Gastrocnemius medialis (tissue), 4 donors: Measurements from ENCODE around the gene IGLL5. TPM values are rescaled to one million over a fixed set of nuclear protein-coding genes. Genes with fewer than 3 reads are reported as not detected.

Experiments used
- ATAC-seq, 2 donors: fragments of 150-250 bp; one replicate each; pipeline ENCODE4 v1.9.1; 2016
- DNase-seq, 2 donors: peaks; one replicate each; pipeline ENCODE4 v3.0.0-alpha.2; 2019
- H3K27ac ChIP-seq, 4 donors: fragments of 200-600 bp; sonication (generic); 1 replicate in 1 of 4; 2 replicates in 3 of 4; pipeline ENCODE4 v1.5.1; 2016 to 2018; ENCODE audit warnings: mild to moderate bottlenecking in 2 of 4, moderate library complexity in 1 of 4
- H3K27me3 ChIP-seq, 3 donors: fragments of 200-600 bp; sonication (generic) in 2 of 3; 1 replicate in 1 of 3; 2 replicates in 2 of 3; pipeline versions ENCODE4 v1.5.1 to v1.6.0; 2016 to 2019; ENCODE audit warnings: mild to moderate bottlenecking in 1 of 3, moderate library complexity in 1 of 3
- H3K36me3 ChIP-seq, 2 donors: fragments of 200-600 bp; sonication (generic) in 1 of 2; one replicate each; pipeline ENCODE4 v1.5.1; 2017 to 2018
- H3K4me1 ChIP-seq, 2 donors: fragments of 200-600 bp; sonication (generic) in 1 of 2; one replicate each; pipeline ENCODE4 v1.5.1; 2016 to 2017; ENCODE audit warnings: mild to moderate bottlenecking in 2 of 2
- H3K4me3 ChIP-seq, 4 donors: fragments of 200-600 bp; sonication (generic) in 3 of 4; 1 replicate in 1 of 4; 2 replicates in 3 of 4; pipeline ENCODE4 v1.5.1; 2016 to 2019; ENCODE audit warnings: mild to moderate bottlenecking in 2 of 4
- H3K9me3 ChIP-seq, 3 donors: fragments of 200-600 bp; sonication (generic) in 2 of 3; 1 replicate in 1 of 3; 2 replicates in 2 of 3; pipeline ENCODE4 v1.5.1; 2016 to 2019
- POLR2A ChIP-seq, 2 donors: fragments of 450-650 bp; IDR thresholded peaks; one replicate each; pipeline ENCODE4 v1.6.1; 2017; ENCODE audit warnings: antibody characterized with exemption in 2 of 2, mild to moderate bottlenecking in 2 of 2, moderate library complexity in 2 of 2
- in situ Hi-C, 4 donors: fragments of 200-750 bp; cut with MboI; loops; one replicate each; pipeline versions ENCODE4 v1.15.0 to v1.8.0; 2017; ENCODE audit warnings: low sequenced_read_pairs in 4 of 4
- intact Hi-C: fragments of 100-400 bp; cut with DNase I; formaldehyde crosslinking; loops from one replicate; pipeline ENCODE4 v1.15.1; 2023; ENCODE audit warnings: low total_unique reads
- total RNA-seq, 4 donors: library from RNA; depleted of rRNA; stranded (reverse); fragments of >200 nt; gene quantifications; one replicate each; pipeline versions ENCODE4 v1.1.0 to v1.2.3, GENCODE V29; 2016
- TF ChIP-seq, protein P1 (sequence below), 5 experiments: fragments of 450-650 bp in 3 of 5; fragments of 200-600 bp in 2 of 5; sonication (generic) in 2 of 5; IDR thresholded peaks in 4 of 5; conservative IDR thresholded peaks in 1 of 5; 1 replicate in 4 of 5; 2 replicates in 1 of 5; pipeline ENCODE4 v1.5.1; 2016 to 2019; ENCODE audit warnings: antibody characterized with exemption in 5 of 5, mild to moderate bottlenecking in 3 of 5, moderate library complexity in 3 of 5

IGLL5 gene
- total RNA-seq, 4 donors from 2014 or later: 0.49 TPM; not detected in 3

GRCh38 chr22:22923930-22924329 is 36.3 kb downstream of the IGLL5 start:
- ATAC-seq (no peak), DNase-seq (no peak)
- H3K4me1 ChIP-seq: no peaks in the 10 kb centered on the region
- H3K27me3 ChIP-seq: no peaks in the 10 kb centered on the region
- intact Hi-C loops: no loop called here
- TF ChIP-seq POLR2A (IDR thresholded peaks at IDR 0.05): no peak
- TF ChIP-seq, protein P1, sequence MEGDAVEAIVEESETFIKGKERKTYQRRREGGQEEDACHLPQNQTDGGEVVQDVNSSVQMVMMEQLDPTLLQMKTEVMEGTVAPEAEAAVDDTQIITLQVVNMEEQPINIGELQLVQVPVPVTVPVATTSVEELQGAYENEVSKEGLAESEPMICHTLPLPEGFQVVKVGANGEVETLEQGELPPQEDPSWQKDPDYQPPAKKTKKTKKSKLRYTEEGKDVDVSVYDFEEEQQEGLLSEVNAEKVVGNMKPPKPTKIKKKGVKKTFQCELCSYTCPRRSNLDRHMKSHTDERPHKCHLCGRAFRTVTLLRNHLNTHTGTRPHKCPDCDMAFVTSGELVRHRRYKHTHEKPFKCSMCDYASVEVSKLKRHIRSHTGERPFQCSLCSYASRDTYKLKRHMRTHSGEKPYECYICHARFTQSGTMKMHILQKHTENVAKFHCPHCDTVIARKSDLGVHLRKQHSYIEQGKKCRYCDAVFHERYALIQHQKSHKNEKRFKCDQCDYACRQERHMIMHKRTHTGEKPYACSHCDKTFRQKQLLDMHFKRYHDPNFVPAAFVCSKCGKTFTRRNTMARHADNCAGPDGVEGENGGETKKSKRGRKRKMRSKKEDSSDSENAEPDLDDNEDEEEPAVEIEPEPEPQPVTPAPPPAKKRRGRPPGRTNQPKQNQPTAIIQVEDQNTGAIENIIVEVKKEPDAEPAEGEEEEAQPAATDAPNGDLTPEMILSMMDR (IDR thresholded peaks at IDR 0.05 in 4 of 5, conservative IDR thresholded peaks at IDR 0.05 in 1 of 5): no peak
- H3K36me3 ChIP-seq: no peaks in the 10 kb centered on the region
- no peaks in the 10 kb centered on the region for H3K9me3 ChIP-seq
- no peak overlapping the region for H3K27ac ChIP-seq
- in situ Hi-C loops: no loop called here
- H3K4me3 ChIP-seq: no peak overlapping the region

DNA sequence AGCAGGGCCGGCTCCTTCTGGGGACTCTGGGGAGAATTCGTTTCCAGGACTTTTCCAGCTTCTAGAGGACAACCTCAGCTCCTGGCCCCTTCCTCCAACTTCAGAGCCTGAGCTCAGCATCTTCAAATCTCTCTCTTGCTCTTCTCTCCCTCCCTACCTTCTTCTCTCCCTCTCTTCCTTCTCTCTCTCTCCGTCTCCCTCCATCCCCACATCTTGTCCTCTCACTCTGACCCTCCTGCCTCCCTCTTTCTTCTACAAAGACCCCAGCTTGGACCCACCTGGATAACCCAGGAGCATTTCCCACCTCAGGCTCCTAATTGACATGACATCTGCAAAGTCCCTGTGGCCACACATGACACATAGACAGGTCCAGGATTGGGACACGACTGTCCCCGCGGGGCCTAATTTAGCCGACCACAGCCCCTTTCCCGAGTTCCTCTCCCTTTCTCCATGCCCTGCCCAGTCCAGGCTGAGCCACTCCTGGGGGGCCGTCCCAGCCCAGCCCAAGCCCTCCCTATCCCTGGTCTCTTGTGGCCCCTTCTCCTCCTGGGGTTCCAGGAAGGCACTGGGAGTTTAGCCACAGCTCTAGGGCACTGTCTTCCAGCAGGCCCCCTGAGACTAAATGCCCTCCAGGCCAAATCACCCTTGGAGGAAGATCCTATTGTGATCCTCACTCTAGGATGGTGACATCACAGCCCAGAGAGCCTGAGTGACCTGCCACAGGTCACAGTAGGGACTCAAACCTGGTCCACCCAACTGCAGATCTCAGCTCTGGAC is 36.9 kb downstream of the IGLL5 start:
- no peaks in the 10 kb centered on the region for H3K27me3 ChIP-seq
- H3K4me1 ChIP-seq: no peaks in the 10 kb centered on the region
- H3K9me3 ChIP-seq: no peaks in the 10 kb centered on the region
- in situ Hi-C loops: no loop called here
- H3K27ac ChIP-seq: no peak overlapping the region
- H3K36me3 ChIP-seq: no peaks in the 10 kb centered on the region
- intact Hi-C loops: no loop called here
- TF ChIP-seq, protein P1 (IDR thresholded peaks at IDR 0.05 in 4 of 5, conservative IDR thresholded peaks at IDR 0.05 in 1 of 5): no peak
- no peak for TF ChIP-seq POLR2A (IDR thresholded peaks at IDR 0.05)
- H3K4me3 ChIP-seq: no peak overlapping the region
- ATAC-seq (no peak), DNase-seq (no peak)

- in situ Hi-C loops (no loop called here), intact Hi-C loops (no loop called here)
- no peaks in the 10 kb centered on the region for H3K27me3 ChIP-seq
- ATAC-seq: no peak
- no peaks in the 10 kb centered on the region for H3K36me3 ChIP-seq
- H3K9me3 ChIP-seq: no peaks in the 10 kb centered on the region
- TF ChIP-seq, protein P1 (IDR thresholded peaks at IDR 0.05 in 4 of 5, conservative IDR thresholded peaks at IDR 0.05 in 1 of 5): no peak
- TF ChIP-seq POLR2A (IDR thresholded peaks at IDR 0.05): no peak
- no peaks in the 10 kb centered on the region for H3K4me1 ChIP-seq
- no peak overlapping the region for H3K27ac ChIP-seq
- no peak for DNase-seq
- H3K4me3 ChIP-seq: no peak overlapping the region
These were observed 37.7 kb downstream of the IGLL5 start for GRCh38 chr22:22925146-22925804.

DNA sequence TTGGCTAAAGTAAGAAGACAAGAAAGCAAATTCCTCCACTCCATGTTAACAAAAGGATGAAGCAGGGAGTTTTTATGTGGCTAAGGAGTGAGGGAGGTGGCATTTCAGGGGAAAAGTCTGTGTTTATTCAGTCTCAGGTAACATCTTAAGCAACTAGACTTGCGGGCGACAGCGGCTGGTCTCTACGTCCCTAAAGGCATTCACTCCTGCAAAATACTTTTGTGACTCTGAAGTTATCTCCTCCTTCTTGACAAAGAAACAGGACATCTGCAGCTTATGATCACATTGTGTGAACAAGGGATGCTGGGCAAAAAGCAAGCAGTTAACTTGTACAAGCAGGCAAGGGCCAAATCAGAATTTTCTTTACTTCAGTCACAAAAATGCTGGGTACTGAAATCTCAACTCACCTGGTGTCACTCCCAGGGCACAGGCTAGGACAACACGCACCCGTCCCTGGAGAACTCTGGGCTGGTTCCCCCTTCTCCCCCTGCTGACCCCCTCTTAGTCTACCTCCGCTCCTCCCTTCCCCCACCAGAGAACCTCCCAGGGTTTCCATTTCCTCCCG is 38.3 kb downstream of the IGLL5 start:
- no peak overlapping the region for H3K27ac ChIP-seq
- no peak for TF ChIP-seq POLR2A (IDR thresholded peaks at IDR 0.05)
- TF ChIP-seq, protein P1 (IDR thresholded peaks at IDR 0.05 in 4 of 5, conservative IDR thresholded peaks at IDR 0.05 in 1 of 5): no peak
- intact Hi-C loops (no loop called here), in situ Hi-C loops (no loop called here)
- H3K36me3 ChIP-seq: no peaks in the 10 kb centered on the region
- no peak overlapping the region for H3K4me3 ChIP-seq
- no peaks in the 10 kb centered on the region for H3K27me3 ChIP-seq
- ATAC-seq (no peak), DNase-seq (no peak)
- no peaks in the 10 kb centered on the region for H3K4me1 ChIP-seq
- H3K9me3 ChIP-seq: no peaks in the 10 kb centered on the region
